ENCODE data around the gene MYOG. TPM values are rescaled to one million over a fixed set of nuclear protein-coding genes. Genes with fewer than 3 reads are reported as not detected.

The MYOG gene
- total RNA-seq, 4 donors from 2014 or later: not detected

GRCh38 chr1:203036135-203036534 is 49.7 kb downstream of the MYOG start:
- WGBS: 58% methylated on average over 4 of the region's 4 CpGs
- Histone ChIP-seq H3K4me1 (peaks cover 21 to 47% (median 27%) of the 10 kb centered on the region in 4 donors), H3K9me3 (no peaks in the 10 kb centered on the region), H3K4me3 (no peak overlapping the region), H3K36me3 (no peaks in the 10 kb centered on the region), H3K27me3 (no peaks in the 10 kb centered on the region), H3K27ac (replicated peaks in 1 of 4) (no peak overlapping the region)
- TF ChIP-seq, protein P1, sequence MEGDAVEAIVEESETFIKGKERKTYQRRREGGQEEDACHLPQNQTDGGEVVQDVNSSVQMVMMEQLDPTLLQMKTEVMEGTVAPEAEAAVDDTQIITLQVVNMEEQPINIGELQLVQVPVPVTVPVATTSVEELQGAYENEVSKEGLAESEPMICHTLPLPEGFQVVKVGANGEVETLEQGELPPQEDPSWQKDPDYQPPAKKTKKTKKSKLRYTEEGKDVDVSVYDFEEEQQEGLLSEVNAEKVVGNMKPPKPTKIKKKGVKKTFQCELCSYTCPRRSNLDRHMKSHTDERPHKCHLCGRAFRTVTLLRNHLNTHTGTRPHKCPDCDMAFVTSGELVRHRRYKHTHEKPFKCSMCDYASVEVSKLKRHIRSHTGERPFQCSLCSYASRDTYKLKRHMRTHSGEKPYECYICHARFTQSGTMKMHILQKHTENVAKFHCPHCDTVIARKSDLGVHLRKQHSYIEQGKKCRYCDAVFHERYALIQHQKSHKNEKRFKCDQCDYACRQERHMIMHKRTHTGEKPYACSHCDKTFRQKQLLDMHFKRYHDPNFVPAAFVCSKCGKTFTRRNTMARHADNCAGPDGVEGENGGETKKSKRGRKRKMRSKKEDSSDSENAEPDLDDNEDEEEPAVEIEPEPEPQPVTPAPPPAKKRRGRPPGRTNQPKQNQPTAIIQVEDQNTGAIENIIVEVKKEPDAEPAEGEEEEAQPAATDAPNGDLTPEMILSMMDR (IDR thresholded peaks at IDR 0.05): no peak
- intact Hi-C loops (cut with DNase I): loop anchor here (5.0 kb wide), 1 partner anchor 91 kb away; the partner anchor contains the start of gene ADORA1
- no peak for DNase-seq (ENCODE audit: extremely low spot score)

DNA sequence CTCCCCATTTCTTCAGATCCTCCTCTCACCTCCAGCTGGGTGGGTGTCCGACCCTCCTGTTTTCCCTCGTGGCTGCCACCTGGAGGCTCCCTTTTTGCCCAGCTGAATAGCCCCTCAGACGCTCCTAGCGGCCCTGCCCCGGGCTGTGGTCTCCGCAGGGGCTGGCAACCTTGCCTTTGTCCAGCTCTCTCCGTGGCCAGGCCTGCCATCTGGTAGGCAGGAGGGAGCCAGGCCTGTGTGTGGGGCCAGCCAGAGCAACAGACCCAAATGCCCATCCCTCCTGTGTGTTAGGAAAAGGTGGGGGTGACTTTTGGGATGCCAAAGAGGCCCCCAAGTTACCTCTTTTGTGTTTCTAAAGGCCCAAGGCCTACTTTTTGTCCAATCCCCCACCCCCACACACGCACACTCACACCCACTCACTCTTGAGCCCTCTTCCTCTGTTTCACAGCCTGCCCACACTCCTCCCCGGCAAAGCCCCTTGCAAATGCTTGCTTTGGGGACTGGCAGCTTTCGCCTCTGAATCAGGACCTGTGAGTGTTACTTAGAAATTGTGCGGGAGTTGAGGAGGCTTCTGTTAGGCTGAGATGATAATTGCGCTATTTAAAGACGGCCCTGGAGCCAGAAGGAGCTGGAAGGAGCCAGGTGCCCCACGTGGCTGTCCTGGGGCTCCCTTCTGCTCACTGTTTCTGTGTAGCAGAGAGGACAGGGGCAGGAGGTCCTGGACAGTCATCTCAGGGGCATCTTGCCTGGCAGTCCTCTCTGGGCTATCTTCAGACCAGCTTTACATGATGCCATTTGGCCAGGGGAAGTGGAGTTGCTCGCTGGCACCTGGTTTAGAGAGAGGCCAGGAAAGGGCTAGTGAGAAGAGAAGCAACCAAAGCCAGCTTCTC is 50.5 kb downstream of the MYOG start:
- H3K27ac ChIP-seq (replicated peaks in 1 of 4): no peak overlapping the region
- H3K4me1 ChIP-seq: peaks cover 21 to 46% (median 27%) of the 10 kb centered on the region in 4 donors
- H3K36me3 ChIP-seq: no peaks in the 10 kb centered on the region
- no peaks in the 10 kb centered on the region for H3K9me3 ChIP-seq
- no peak for TF ChIP-seq POLR2A (IDR thresholded peaks at IDR 0.05; ENCODE audit: low read depth)
- no peak for TF ChIP-seq EP300 (IDR thresholded peaks at IDR 0.05)
- no peak for TF ChIP-seq POLR2AphosphoS5 (IDR thresholded peaks at IDR 0.05)
- TF ChIP-seq, protein P1 (IDR thresholded peaks at IDR 0.05): no peak
- no peak for DNase-seq (ENCODE audit: extremely low spot score)
- intact Hi-C loops (cut with DNase I): loop anchor here (5.0 kb wide), 1 partner anchor 92 kb away; the partner anchor contains the start of gene ADORA1
- no peak overlapping the region for H3K4me3 ChIP-seq
- H3K27me3 ChIP-seq: no peaks in the 10 kb centered on the region
- 87% methylated on average over 13 of the region's 15 CpGs for WGBS

GRCh38 chr1:203034422-203035110 is 51.2 kb downstream of the MYOG start:
- Histone ChIP-seq H3K27me3 (no peaks in the 10 kb centered on the region), H3K9me3 (no peaks in the 10 kb centered on the region), H3K36me3 (no peaks in the 10 kb centered on the region), H3K4me3 (no peak overlapping the region), H3K4me1 (peaks cover 21 to 40% (median 27%) of the 10 kb centered on the region in 4 donors), H3K27ac (replicated peaks in 1 of 4) (no peak overlapping the region)
- intact Hi-C loops (cut with DNase I): loop anchor here (5.0 kb wide), 1 partner anchor 93 kb away; the partner anchor contains the start of gene ADORA1
- 83% methylated on average over 10 of the region's 10 CpGs for WGBS
- DNase-seq (ENCODE audit: extremely low spot score): no peak
- TF ChIP-seq POLR2A (IDR thresholded peaks at IDR 0.05; ENCODE audit: low read depth) (no peak), EP300 (IDR thresholded peaks at IDR 0.05) (no peak), POLR2AphosphoS5 (IDR thresholded peaks at IDR 0.05) (no peak)
- TF ChIP-seq, protein P1 (IDR thresholded peaks at IDR 0.05): no peak

GRCh38 chr1:203033917-203034316 is 51.9 kb downstream of the MYOG start:
- no peak for TF ChIP-seq POLR2AphosphoS5 (IDR thresholded peaks at IDR 0.05)
- TF ChIP-seq EP300 (IDR thresholded peaks at IDR 0.05): no peak
- TF ChIP-seq, protein P1 (IDR thresholded peaks at IDR 0.05): no peak
- no peak for TF ChIP-seq POLR2A (IDR thresholded peaks at IDR 0.05; ENCODE audit: low read depth)
- intact Hi-C loops (cut with DNase I): no loop called here
- Histone ChIP-seq H3K4me3 (no peak overlapping the region), H3K27ac (replicated peaks in 1 of 4) (no peak overlapping the region), H3K4me1 (peaks cover 15 to 44% (median 22%) of the 10 kb centered on the region in 4 donors), H3K9me3 (no peaks in the 10 kb centered on the region), H3K27me3 (no peaks in the 10 kb centered on the region), H3K36me3 (no peaks in the 10 kb centered on the region)
- no peak for DNase-seq (ENCODE audit: extremely low spot score)
- WGBS: 91% methylated on average over 2 of the region's 2 CpGs

Measured in esophagus muscularis mucosa (tissue), 4 donors.